GM04503 (cell line): ENCODE data around the gene DPPA4.
"Not testable (repeated sequence)": the region's sequence is repeated elsewhere in the genome, so short reads cannot be mapped to it uniquely, and the experiment has no call there.

Source experiments
- DNase-seq: peaks from one replicate; pipeline ENCODE4 v3.0.0-alpha.2; 2012; ENCODE audit warnings: low read depth

DPPA4 gene

DNA sequence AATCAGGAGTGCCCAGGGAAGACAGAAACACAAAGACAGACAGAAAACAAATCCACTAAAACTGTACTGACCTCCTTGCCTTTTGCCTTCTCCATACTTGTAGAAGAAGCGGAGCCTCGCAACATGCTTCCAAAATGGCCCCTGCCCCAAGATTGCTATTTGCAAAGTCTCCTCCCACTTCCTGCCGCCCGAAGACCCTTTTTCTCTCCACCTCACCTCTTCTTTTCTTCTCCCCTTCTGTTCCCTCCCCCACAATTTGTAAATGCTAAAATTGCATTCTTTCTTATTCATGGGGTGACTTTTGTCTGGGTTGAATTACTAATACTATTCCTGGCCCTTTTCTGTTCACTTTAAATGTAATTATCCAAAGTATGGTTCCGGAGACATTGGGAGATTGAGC, at the start of gene DPPA4:
Gene DPPA4 (minus strand): TSS at position 154 of the 400 bp plus-strand sequence. CDS start 29 bp downstream, at position 125.
- DNase-seq: no peak

DNA sequence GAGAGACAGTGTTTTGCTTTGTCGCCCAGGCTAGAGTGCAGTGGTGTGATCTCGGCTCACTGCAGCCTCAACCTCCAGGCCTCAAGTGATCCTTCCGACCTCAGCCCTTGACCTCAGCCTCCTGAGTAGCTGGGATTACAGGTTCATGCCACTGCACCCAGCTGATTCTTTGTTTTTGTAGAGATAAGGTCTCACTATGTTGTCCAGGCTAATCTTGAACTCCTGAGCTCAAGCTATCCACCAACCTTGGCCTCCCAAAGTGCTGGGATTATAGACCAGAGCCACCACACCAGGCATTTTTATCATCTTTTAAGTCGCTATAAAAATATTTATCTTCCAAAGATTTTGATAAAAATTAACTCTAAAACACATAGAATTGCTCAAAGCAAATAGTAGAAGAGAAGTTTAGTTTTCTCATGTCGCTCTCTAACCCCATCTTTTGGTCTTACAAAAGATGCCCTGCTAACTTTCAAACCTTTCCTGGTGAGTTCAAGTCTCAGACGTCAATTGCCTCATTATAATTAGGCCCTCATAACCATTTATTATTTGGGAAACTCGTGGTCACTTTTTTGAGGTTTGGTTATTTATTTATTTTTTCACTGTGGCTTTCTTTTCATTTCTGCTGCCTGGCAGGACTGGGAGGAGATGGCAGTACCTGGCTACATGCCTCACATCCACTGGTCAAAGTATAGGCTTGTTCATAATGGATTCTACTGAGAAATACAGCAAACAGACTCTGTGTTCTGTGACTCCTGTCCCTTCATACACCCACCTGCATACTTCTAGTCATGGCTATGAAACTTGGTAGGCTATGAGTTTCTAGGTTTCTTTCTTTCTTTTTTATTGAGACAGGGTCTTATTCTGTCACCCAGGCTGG, 48.3 kb upstream of the DPPA4 start:
- DNase-seq: no peak

DNA sequence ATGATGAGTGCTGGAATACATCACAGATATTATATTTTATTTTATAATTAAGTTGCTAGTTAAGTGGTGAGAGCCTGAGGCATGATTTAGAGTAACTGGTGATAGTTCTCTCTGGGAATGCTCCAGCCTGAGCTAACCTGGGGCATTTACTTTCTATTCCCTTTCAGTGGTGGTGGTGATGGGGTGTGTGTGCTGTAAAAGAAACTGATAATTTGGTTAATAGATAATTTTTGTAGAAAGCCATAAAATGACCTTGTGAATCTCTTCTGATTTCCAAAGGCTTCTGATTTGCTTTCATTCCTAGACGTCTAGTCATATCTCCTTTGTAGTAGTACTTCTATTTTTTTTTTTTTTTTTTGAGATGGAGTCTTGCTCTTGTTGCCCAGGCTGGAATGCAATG, 46.8 kb upstream of the DPPA4 start:
- no peak for DNase-seq

- DNase-seq: no peak
These were observed 45.2 kb upstream of the DPPA4 start for GRCh38 chr3:109382588-109382987.

GRCh38 chr3:109375975-109376374, 38.6 kb upstream of the DPPA4 start:
- no peak for DNase-seq

DNA sequence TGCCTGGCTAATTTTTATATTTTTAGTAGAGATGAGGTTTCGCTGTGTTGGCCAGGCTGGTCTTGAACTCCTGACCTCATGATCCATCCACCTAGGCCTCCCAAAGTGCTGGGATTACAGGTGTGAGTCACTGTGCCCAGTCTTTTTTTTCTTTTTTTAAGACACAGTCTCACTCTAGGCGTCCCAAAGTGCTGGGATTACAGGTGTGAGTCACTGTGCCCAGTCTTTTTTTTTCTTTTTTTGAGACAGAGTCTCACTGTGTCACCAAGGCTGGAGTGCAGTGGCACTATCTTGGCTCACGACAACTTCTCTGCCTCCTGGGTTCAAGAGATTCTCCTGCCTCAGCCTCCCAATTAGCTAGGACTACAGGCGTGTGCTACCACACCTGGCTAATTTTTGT, 37.1 kb upstream of the DPPA4 start:
- not testable (repeated sequence) for DNase-seq

- no peak for DNase-seq
These were observed 36.6 kb upstream of the DPPA4 start for GRCh38 chr3:109373933-109374332.

- no peak for DNase-seq
These were observed 35.3 kb upstream of the DPPA4 start for GRCh38 chr3:109372639-109373038.

DNA sequence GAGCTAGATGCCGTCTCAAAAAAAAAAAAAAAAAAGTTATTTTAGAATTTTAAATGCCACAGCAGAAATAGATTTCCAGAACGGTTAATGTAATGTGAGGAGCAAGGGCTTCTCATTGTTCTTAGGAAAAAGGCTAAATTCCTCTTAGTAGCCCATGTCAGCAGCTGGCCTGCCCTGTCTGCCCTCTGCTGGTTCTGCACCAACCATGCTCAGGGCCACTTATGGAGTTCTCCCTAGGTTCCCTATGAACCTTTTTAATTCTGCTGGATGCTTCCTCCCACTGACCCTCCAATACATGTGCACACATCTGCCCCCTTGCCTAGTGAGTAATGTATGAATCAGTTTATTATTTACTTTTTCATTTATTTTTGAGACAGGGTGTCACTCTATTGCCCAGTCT, 32.2 kb upstream of the DPPA4 start:
- no peak for DNase-seq

DNA sequence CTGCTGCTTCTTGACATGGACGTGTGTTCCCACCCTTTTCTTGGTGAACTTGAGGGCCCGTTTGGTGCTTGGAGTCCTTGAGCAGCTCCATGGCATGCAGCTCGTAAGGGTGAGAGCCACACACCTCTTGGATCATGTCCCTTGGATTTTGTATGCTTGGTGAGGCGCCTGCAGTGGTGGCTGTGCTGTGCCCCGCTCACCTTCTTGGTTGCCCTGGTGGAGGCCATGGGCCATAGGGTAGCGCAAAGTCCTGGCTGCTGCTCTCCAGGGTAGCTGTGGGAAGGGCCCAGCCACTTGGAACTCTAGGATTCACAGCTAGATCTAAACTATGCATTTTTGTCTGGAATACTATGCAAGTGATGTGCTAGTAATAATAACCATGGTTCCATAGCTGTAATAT, 26.7 kb upstream of the DPPA4 start:
- DNase-seq: no peak

- no peak for DNase-seq
These were observed 26.3 kb upstream of the DPPA4 start for GRCh38 chr3:109363634-109364033.

- DNase-seq: no peak
These were observed 25.5 kb upstream of the DPPA4 start for GRCh38 chr3:109362823-109363222.

- DNase-seq: not testable (repeated sequence)
These were observed 21.5 kb upstream of the DPPA4 start for GRCh38 chr3:109358809-109359208.

- no peak for DNase-seq
These were observed 19.3 kb upstream of the DPPA4 start for GRCh38 chr3:109356442-109357155.

GRCh38 chr3:109355625-109356441, 18.5 kb upstream of the DPPA4 start:
- DNase-seq: no peak

DNA sequence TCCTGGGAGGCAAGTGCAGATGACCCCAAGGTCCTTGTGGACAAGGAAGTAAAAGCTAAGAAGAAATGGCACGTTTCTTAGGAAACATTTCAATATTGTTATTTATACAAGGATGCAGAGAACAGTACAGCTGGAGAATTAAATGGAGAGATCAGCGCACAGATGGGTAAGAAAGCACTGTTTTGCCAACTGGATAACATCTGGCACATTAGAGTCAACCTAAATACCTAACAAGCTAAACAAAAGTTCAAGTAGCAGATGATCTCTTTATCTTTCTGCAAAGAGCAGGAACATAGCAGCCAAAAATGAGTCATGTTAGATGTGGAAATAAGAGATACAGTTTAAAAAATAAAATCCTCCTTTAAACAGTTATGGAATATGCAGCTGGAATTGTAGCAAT, 15.7 kb upstream of the DPPA4 start:
- DNase-seq: no peak

DNA sequence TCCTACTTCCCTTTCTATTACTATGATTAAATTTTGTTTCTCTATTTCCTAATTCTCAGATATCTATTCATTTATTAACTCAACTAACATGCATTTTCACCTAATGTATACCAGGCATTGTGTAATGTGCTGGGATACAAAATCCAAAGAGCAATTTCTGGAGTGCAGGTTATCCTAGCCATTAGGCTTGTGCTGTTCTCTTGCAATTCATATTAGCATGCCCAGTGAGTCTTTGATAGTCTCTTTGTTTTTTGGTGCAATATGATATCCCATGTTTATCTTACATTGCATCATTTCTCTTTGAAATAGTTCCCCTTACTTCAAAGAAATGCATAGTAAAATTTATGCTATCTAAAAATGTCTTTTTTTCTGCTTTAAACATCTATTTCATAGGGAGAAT, 13.9 kb upstream of the DPPA4 start:
- DNase-seq: no peak

DNA sequence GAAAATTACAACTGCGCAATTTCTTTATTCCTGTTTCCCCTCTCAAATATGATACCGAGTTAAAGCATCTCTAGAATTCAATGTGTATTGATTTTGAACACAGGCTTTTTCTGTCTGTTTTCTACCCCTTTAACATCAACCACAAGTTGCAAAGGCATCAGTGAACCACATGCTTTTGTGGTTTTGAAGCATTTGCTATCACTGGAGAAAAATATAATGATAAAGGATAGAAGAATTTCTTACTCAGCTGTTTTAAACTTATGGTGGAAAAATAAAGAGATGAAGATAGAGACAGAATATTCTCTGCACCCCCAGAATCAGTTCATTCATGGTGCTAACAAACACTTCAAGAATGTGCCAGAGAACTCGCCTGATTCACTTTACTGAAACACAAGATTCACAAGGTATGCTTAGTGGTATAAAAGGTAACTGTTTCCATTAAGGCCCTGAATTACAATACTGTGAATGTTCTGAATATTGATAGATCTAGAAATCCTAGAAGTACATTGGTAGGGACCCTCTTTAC, 9.5 kb upstream of the DPPA4 start:
- DNase-seq: no peak

- DNase-seq: no peak
These were observed 8.8 kb upstream of the DPPA4 start for GRCh38 chr3:109346099-109346498.

GRCh38 chr3:109339714-109340648, 2.6 kb upstream of the DPPA4 start:
- DNase-seq: no peak

- DNase-seq: no peak
These were observed 1.9 kb upstream of the DPPA4 start for GRCh38 chr3:109339197-109339596.
